Testis (tissue), 2 donors: ENCODE measurements around the gene UBQLN4.

ENCODE experiments used
- CTCF ChIP-seq, 3 experiments: fragments of 450-650 bp in 2 of 3; fragments of 200-600 bp in 1 of 3; sonication (generic) in 1 of 3; IDR thresholded peaks; one replicate each; pipeline ENCODE4 v1.5.1; 2016 to 2019; ENCODE audit warnings: antibody characterized with exemption in 3 of 3, mild to moderate bottlenecking in 2 of 3, moderate library complexity in 1 of 3
- POLR2A ChIP-seq: fragments of 450-650 bp; IDR thresholded peaks from one replicate; pipeline ENCODE4 v1.6.1; 2017; ENCODE audit warnings: antibody characterized with exemption, mild to moderate bottlenecking, moderate library complexity

- TF ChIP-seq POLR2A (no peak), CTCF (IDR thresholded peaks at IDR 0.05) (no peak)
Observed at GRCh38 chr1:156052862-156053767, 483 bp downstream of the UBQLN4 start.
